ENCODE measurements around the gene KLF6. TPM values are rescaled to one million over a fixed set of nuclear protein-coding genes. Genes with fewer than 3 reads are reported as not detected.

KLF6 gene
- total and polyA plus RNA-seq, 9 donors = 45.4 to 178 (median 85.7) TPM

GRCh38 chr10:3763035-3763456, 22.0 kb downstream of the KLF6 start:
- Histone ChIP-seq H3K4me3 (no peak overlapping the region), H3K27me3 (no peaks in the 10 kb centered on the region), H3K9me3 (no peaks in the 10 kb centered on the region), H3K4me1 (ENCODE audit: insufficient read depth) (peaks cover 4% of the 10 kb centered on the region), H3K27ac (no peak overlapping the region), H3K36me3 (no peaks in the 10 kb centered on the region)
- WGBS, 3 donors = 91 to 94% (median 93%) methylated on average over 20 of the region's 20 CpGs
- TF ChIP-seq POLR2A (IDR thresholded peaks at IDR 0.05) (no peak), CTCF (IDR thresholded peaks at IDR 0.05) (no peak), EP300 (IDR thresholded peaks at IDR 0.05) (no peak)
- intact Hi-C loops (cut with DNase I) = no loop called here
- no peak for DNase-seq

DNA sequence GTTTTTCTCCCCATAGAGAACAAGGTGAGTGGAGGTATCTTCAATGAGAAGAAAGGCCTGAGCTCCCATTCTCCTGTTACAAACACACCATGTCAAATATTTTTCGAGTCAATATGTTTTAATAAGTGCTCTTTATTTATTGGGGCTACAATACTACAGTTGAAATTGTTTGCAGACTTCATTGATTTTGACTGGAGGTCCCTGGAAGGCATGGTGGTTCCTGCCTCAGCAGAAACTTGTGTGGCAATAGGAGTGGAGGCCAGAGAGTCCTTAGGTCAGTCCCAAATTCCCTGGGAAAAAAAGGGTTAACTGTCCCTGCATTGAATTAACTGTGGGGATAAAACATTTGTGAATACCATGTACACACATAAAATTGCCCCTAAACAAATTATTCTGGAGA, 22.7 kb downstream of the KLF6 start:
- WGBS, 3 donors = 78 to 90% (median 87%) methylated on average over 1 of the region's 1 CpG

DNA sequence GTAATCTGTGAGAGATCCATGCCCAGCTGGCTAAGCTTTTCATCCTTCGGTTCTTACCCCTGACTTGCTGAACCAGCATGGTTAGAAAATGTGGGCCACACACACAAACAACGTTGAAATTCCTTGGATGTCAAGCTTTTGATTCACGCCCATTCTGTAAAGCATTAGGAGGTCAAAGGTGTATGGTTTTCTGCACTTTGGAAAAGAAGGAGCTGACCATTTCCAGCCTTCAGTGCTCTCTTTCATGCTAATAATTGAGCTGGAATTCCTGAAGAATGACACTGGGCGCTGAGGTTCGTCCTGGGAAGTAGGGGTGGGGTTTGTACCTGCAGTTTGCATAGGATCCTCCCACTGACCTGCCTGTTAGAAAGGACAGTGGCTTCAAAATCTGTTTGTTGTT, 23.1 kb downstream of the KLF6 start:
- no peak overlapping the region for H3K4me3 ChIP-seq
- no peak overlapping the region for H3K27ac ChIP-seq
- intact Hi-C loops (cut with DNase I) = no loop called here
- DNase-seq = no peak
- TF ChIP-seq POLR2A (IDR thresholded peaks at IDR 0.05) (no peak), CTCF (IDR thresholded peaks at IDR 0.05) (no peak), EP300 (IDR thresholded peaks at IDR 0.05) (no peak)
- no peaks in the 10 kb centered on the region for H3K27me3 ChIP-seq
- H3K9me3 ChIP-seq = no peaks in the 10 kb centered on the region
- H3K36me3 ChIP-seq = no peaks in the 10 kb centered on the region
- peaks cover 4% of the 10 kb centered on the region for H3K4me1 ChIP-seq (ENCODE audit: insufficient read depth)
- WGBS, 3 donors = 82 to 84% (median 83%) methylated on average over 5 of the region's 5 CpGs

More for the DNA sequence above, 22.7 kb downstream of the KLF6 start:
- H3K27ac ChIP-seq = no peak overlapping the region
- DNase-seq = no peak
- H3K36me3 ChIP-seq = no peaks in the 10 kb centered on the region
- peaks cover 4% of the 10 kb centered on the region for H3K4me1 ChIP-seq (ENCODE audit: insufficient read depth)
- no peak for TF ChIP-seq CTCF (IDR thresholded peaks at IDR 0.05)
- TF ChIP-seq POLR2A (IDR thresholded peaks at IDR 0.05) = no peak
- no peak for TF ChIP-seq EP300 (IDR thresholded peaks at IDR 0.05)
- intact Hi-C loops (cut with DNase I) = no loop called here
- H3K4me3 ChIP-seq = no peak overlapping the region
- H3K27me3 ChIP-seq = no peaks in the 10 kb centered on the region
- H3K9me3 ChIP-seq = no peaks in the 10 kb centered on the region

DNA sequence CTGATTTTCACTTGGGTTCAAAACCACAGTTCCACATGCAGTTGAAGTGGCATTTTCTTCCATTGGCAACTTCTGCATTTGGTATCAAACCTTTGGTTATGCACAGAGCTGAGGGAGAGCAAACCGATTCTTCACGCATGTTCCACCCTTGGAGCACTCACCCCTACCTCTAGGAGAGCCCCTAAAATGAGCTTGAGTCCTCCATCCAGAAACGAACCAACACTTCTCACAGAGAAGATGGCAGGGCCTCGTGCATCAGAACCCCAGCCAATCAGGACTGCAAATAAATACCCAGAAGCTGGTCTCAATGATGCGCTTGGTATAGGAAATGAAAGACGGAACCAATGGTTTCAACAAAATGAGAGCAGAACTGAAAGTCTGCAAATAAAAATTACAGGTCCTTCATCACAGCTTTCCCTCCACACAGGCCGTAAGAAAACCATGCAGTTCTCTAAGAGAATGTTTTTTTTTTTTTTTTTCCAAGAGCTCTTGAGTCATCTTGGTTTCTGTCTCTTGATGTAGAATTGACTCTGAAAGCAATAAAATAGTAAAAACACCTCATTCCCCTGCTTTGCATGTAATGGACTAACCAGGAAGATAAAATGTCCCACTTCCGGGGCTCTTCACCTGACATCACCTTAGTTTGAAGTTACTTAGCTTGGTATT, 23.9 kb downstream of the KLF6 start:
- peaks cover 4% of the 10 kb centered on the region for H3K4me1 ChIP-seq (ENCODE audit: insufficient read depth)
- H3K27me3 ChIP-seq = no peaks in the 10 kb centered on the region
- intact Hi-C loops (cut with DNase I) = no loop called here
- no peaks in the 10 kb centered on the region for H3K36me3 ChIP-seq
- no peak for DNase-seq
- TF ChIP-seq CTCF (IDR thresholded peaks at IDR 0.05) = no peak
- no peak for TF ChIP-seq POLR2A (IDR thresholded peaks at IDR 0.05)
- TF ChIP-seq EP300 (IDR thresholded peaks at IDR 0.05) = no peak
- 89 to 92% (median 92%) methylated on average over 8 of the region's 8 CpGs for WGBS, 3 donors
- no peak overlapping the region for H3K27ac ChIP-seq
- H3K4me3 ChIP-seq = no peak overlapping the region
- H3K9me3 ChIP-seq = no peaks in the 10 kb centered on the region
